HepG2 (cell line): Measurements from ENCODE around the gene RPS25. TPM values are rescaled to one million over a fixed set of nuclear protein-coding genes. Genes with fewer than 3 reads are reported as not detected.
A peak's percentile ranks its signal among the peaks of the same experiment; 100 is the strongest.

Experiments
- AGO2 ChIP-seq: fragments of 200-400 bp; formaldehyde crosslinking; optimal IDR thresholded peaks from 2 replicates; pipeline ENCODE3; 2017; ENCODE audit warnings: mild to moderate bottlenecking, low read depth, low read length, moderate library complexity
- CEBPB ChIP-seq: IDR thresholded peaks from 2 replicates; pipeline ENCODE4 v1.6.1; 2011; ENCODE audit warnings: low read depth, low read length, improper control_type of control experiment, borderline replicate concordance
- FOXA3 ChIP-seq: IDR thresholded peaks from 2 replicates; pipeline ENCODE4 v1.6.1; 2016; ENCODE audit warnings: missing genetic modification reagents, missing compliant biosample characterization
- IKZF4 ChIP-seq: sonication (generic); formaldehyde crosslinking; IDR thresholded peaks from 2 replicates; pipeline ENCODE4 v1.5.1; 2020; ENCODE audit warnings: borderline replicate concordance, mild to moderate bottlenecking, low read depth, missing genetic modification reagents; ENCODE audit errors: not compliant biosample characterization
- RFX3 ChIP-seq: IDR thresholded peaks from 2 replicates; pipeline ENCODE4 v1.6.1; 2016; ENCODE audit warnings: missing biosample characterization, missing genetic modification reagents
- RNF2 ChIP-seq: fragments of 450-650 bp; conservative IDR thresholded peaks from 2 replicates; pipeline ENCODE4 v1.6.1; 2016; ENCODE audit warnings: low read depth
- SNAPC5 ChIP-seq: sonication (generic); formaldehyde crosslinking; IDR thresholded peaks from 2 replicates; pipeline ENCODE4 v1.8.1; 2023; ENCODE audit warnings: mild to moderate bottlenecking, missing genetic modification reagents, borderline replicate concordance
- ZBTB21 ChIP-seq: sonication (generic); formaldehyde crosslinking; IDR thresholded peaks from 2 replicates; pipeline ENCODE4 v1.4.0; 2020; ENCODE audit warnings: missing genetic modification reagents
- ZKSCAN1 ChIP-seq: fragments of 150-350 bp; IDR thresholded peaks from 2 replicates; pipeline ENCODE4 v1.6.1; 2014; ENCODE audit warnings: low read length
- ZNF333 ChIP-seq: sonication (generic); formaldehyde crosslinking; IDR thresholded peaks from 2 replicates; pipeline ENCODE4 v1.4.0; 2020; ENCODE audit warnings: mild to moderate bottlenecking, missing genetic modification reagents, borderline replicate concordance
- ZNF350 ChIP-seq: sonication (generic); formaldehyde crosslinking; IDR thresholded peaks from 2 replicates; pipeline ENCODE4 v1.4.0; 2020; ENCODE audit warnings: mild to moderate bottlenecking, low read depth, missing genetic modification reagents, borderline replicate concordance
- ZNF441 ChIP-seq: sonication (generic); formaldehyde crosslinking; IDR thresholded peaks from 2 replicates; pipeline ENCODE4 v1.7.0; 2021; ENCODE audit warnings: missing genetic modification reagents, borderline replicate concordance
- ZNF605 ChIP-seq: sonication (generic); formaldehyde crosslinking; IDR thresholded peaks from 2 replicates; pipeline ENCODE4 v1.8.0; 2022; ENCODE audit warnings: mild to moderate bottlenecking, missing genetic modification reagents
- ZNF792 ChIP-seq: IDR thresholded peaks from 2 replicates; pipeline ENCODE4 v1.6.1; 2016
- polyA plus RNA-seq, 8 experiments: library from polyadenylated mRNA; depleted of rRNA in 3 of 8; stranded (reverse) in 7 of 8; unstranded in 1 of 8; fragments of >200 nt; fragmentation: Illumina TruSeq in 4 of 8; extraction: Trizol in 4 of 8; gene quantifications; 2 replicates each; pipeline versions ENCODE4 v1.2.1 to v1.2.3, GENCODE V29; 2011 to 2016; ENCODE audit warnings: low read depth in 4 of 8, missing spikeins in 1 of 8, mixed read lengths in 1 of 8; ENCODE audit not compliant: insufficient read depth in 1 of 8
- total RNA-seq, 5 experiments: library from RNA; depleted of rRNA; stranded (reverse); fragments of >200 nt; fragmentation: Illumina TruSeq; extraction: Trizol; gene quantifications; 2 replicates each; pipeline ENCODE4 v1.2.3, GENCODE V29; 2016; ENCODE audit warnings: low read depth in 1 of 5
- TF ChIP-seq, protein P1 (sequence below): IDR thresholded peaks from 2 replicates; pipeline ENCODE4 v1.6.1; 2012; ENCODE audit warnings: low read length, improper control_type of control experiment
- TF ChIP-seq, protein P2 (sequence below): sonication (generic); formaldehyde crosslinking; IDR thresholded peaks from 2 replicates; pipeline ENCODE4 v1.4.0; 2020; ENCODE audit warnings: mild to moderate bottlenecking, missing genetic modification reagents
- TF ChIP-seq, protein P3 (sequence below): sonication (generic); formaldehyde crosslinking; IDR thresholded peaks from 2 replicates; pipeline ENCODE4 v1.4.0; 2020; ENCODE audit warnings: missing genetic modification reagents, low read depth, mild to moderate bottlenecking, borderline replicate concordance
- TF ChIP-seq, protein P4 (sequence below): sonication (generic); formaldehyde crosslinking; IDR thresholded peaks from 2 replicates; pipeline ENCODE4 v1.5.1; 2020; ENCODE audit warnings: mild to moderate bottlenecking, missing genetic modification reagents, moderate library complexity

Gene RPS25
- total and polyA plus RNA-seq, 2 of the 13 experiments (the other 11 are each of a cell fraction or from before 2014, with no cell fraction given), result 839 to 1,415 TPM

DNA sequence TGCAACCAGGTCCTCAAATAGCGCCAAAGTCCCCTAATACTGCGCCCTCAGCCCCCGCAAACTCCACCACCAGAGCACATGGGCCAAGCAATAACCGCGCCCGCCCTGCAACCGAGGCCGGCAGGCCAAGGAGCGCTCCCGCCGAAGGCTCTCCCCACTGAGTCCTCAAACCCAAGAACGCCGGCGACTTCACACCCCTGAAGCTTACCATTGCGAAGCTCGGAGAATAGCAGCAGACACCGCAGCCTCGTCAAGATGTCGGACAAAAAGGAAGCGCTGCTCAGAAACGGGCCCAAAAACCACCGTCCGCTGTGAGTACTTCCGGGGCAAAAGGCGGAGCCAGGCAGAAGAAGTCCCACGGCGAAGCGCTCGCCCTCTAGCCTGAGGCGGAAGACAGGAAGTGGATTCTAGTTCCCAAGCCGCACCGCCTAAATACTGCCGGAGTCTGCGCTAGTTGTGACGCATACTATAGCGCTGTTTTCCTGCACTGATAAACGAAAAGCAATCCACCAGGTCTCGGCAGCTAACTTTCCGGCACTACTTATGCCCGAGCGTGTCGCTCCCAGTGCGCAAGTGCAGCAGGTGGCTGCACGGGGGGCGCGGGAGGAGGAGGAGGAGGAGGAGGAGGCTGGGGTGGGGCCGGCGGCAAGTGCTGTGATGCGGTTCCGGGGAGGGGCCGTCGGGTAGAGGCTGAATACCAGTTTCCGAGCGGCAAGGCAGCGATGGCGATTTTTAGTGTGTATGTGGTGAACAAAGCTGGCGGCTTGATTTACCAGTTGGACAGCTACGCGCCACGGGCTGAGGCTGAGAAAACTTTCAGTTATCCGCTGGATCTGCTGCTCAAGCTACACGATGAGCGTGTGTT, at the start of gene RPS25, which contains the start of gene TRAPPC4 (continued):
- no peak for TF ChIP-seq IKZF4 (CRISPR knock-in tag)
- TF ChIP-seq, protein P1, sequence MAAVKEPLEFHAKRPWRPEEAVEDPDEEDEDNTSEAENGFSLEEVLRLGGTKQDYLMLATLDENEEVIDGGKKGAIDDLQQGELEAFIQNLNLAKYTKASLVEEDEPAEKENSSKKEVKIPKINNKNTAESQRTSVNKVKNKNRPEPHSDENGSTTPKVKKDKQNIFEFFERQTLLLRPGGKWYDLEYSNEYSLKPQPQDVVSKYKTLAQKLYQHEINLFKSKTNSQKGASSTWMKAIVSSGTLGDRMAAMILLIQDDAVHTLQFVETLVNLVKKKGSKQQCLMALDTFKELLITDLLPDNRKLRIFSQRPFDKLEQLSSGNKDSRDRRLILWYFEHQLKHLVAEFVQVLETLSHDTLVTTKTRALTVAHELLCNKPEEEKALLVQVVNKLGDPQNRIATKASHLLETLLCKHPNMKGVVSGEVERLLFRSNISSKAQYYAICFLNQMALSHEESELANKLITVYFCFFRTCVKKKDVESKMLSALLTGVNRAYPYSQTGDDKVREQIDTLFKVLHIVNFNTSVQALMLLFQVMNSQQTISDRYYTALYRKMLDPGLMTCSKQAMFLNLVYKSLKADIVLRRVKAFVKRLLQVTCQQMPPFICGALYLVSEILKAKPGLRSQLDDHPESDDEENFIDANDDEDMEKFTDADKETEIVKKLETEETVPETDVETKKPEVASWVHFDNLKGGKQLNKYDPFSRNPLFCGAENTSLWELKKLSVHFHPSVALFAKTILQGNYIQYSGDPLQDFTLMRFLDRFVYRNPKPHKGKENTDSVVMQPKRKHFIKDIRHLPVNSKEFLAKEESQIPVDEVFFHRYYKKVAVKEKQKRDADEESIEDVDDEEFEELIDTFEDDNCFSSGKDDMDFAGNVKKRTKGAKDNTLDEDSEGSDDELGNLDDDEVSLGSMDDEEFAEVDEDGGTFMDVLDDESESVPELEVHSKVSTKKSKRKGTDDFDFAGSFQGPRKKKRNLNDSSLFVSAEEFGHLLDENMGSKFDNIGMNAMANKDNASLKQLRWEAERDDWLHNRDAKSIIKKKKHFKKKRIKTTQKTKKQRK, result no peak
- TF ChIP-seq RFX3 (CRISPR knock-in tag), result no peak
- no peak for TF ChIP-seq CEBPB
- no peak for TF ChIP-seq ZKSCAN1
- 0 out of 2 replicates have a peak, but pooled peaks have one; percentile 45 for TF ChIP-seq RNF2
- TF ChIP-seq ZNF441 (CRISPR knock-in tag), result peak; percentile 61; the same call in 1 of the 2 replicates
- peak; percentile 65; the same call in 1 of the 2 replicates for TF ChIP-seq ZNF333
- peak; percentile 67; the same call in 1 of the 2 replicates for TF ChIP-seq SNAPC5 (CRISPR knock-in tag)
- TF ChIP-seq, protein P2, sequence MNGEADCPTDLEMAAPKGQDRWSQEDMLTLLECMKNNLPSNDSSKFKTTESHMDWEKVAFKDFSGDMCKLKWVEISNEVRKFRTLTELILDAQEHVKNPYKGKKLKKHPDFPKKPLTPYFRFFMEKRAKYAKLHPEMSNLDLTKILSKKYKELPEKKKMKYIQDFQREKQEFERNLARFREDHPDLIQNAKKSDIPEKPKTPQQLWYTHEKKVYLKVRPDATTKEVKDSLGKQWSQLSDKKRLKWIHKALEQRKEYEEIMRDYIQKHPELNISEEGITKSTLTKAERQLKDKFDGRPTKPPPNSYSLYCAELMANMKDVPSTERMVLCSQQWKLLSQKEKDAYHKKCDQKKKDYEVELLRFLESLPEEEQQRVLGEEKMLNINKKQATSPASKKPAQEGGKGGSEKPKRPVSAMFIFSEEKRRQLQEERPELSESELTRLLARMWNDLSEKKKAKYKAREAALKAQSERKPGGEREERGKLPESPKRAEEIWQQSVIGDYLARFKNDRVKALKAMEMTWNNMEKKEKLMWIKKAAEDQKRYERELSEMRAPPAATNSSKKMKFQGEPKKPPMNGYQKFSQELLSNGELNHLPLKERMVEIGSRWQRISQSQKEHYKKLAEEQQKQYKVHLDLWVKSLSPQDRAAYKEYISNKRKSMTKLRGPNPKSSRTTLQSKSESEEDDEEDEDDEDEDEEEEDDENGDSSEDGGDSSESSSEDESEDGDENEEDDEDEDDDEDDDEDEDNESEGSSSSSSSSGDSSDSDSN, result peak; percentile 79
- peak; percentile 63 for TF ChIP-seq AGO2
- peak; percentile 91 for TF ChIP-seq ZBTB21 (CRISPR knock-in tag)
- TF ChIP-seq ZNF350 (CRISPR knock-in tag), result no peak; the same call in 1 of the 2 replicates
- no peak for TF ChIP-seq ZNF792 (CRISPR knock-in tag)
- TF ChIP-seq, protein P3, sequence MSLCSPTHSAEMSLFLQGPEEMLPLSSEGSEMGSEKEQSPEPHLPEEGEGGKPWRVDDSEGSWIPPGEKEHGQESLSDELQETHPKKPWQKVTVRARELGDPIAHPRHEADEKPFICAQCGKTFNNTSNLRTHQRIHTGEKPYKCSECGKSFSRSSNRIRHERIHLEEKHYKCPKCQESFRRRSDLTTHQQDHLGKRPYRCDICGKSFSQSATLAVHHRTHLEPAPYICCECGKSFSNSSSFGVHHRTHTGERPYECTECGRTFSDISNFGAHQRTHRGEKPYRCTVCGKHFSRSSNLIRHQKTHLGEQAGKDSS (CRISPR knock-in tag), result peak; percentile 43; the same call in 1 of the 2 replicates
- TF ChIP-seq FOXA3 (CRISPR knock-in tag), result peak; percentile 16; the same call in 1 of the 2 replicates
- TF ChIP-seq ZNF605 (CRISPR knock-in tag), result peak; percentile 83
- TF ChIP-seq, protein P4, sequence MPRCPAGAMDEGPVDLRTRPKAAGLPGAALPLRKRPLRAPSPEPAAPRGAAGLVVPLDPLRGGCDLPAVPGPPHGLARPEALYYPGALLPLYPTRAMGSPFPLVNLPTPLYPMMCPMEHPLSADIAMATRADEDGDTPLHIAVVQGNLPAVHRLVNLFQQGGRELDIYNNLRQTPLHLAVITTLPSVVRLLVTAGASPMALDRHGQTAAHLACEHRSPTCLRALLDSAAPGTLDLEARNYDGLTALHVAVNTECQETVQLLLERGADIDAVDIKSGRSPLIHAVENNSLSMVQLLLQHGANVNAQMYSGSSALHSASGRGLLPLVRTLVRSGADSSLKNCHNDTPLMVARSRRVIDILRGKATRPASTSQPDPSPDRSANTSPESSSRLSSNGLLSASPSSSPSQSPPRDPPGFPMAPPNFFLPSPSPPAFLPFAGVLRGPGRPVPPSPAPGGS (CRISPR knock-in tag), result peak; percentile 70
